Measurements from ENCODE around the gene ZNF554. TPM values are rescaled to one million over a fixed set of nuclear protein-coding genes. Genes with fewer than 3 reads are reported as not detected.

Gene ZNF554
- total RNA-seq, 1 donor from 2014 or later = 12.6 TPM

DNA sequence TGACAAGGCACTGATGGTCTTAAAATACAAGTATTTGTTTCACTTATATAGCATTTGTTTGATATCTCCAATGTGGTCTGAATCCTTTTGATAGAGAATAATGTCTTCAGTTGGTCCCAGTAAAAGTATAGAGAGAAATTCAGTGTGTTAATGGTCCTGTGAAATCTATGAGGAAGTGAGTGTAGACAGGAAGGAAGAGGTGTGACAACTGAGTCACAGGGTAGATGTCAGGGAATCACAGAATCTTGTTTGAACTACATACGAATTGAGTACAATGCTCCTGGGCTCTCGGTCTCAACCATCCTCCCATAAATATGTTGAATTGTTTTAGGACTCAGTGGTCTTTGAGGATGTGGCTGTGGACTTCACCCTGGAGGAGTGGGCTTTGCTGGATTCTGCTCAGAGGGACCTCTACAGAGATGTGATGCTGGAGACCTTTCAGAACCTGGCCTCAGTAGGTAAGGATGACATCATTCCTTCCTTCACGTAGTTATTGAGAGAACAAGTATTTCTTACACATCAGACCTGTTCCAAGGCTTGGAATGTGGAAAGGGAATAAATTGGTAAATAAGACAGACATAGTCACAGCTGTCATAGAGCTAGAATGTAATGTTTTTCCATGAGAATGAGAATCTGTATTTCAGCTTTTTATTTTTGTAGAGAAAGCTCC lies 30.7 kb downstream of the ZNF554 start:
- peaks cover 79% of the 10 kb centered on the region for H3K36me3 Mint-ChIP-seq
- peaks cover 61% of the 10 kb centered on the region for H3K9me3 Mint-ChIP-seq
- no peak overlapping the region for H3K27ac Mint-ChIP-seq
- DNase-seq (ENCODE audit: low spot score in 2 of 2, unreplicated experiment in 2 of 2) = no peak
- TF ChIP-seq, protein P1, sequence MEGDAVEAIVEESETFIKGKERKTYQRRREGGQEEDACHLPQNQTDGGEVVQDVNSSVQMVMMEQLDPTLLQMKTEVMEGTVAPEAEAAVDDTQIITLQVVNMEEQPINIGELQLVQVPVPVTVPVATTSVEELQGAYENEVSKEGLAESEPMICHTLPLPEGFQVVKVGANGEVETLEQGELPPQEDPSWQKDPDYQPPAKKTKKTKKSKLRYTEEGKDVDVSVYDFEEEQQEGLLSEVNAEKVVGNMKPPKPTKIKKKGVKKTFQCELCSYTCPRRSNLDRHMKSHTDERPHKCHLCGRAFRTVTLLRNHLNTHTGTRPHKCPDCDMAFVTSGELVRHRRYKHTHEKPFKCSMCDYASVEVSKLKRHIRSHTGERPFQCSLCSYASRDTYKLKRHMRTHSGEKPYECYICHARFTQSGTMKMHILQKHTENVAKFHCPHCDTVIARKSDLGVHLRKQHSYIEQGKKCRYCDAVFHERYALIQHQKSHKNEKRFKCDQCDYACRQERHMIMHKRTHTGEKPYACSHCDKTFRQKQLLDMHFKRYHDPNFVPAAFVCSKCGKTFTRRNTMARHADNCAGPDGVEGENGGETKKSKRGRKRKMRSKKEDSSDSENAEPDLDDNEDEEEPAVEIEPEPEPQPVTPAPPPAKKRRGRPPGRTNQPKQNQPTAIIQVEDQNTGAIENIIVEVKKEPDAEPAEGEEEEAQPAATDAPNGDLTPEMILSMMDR (IDR thresholded peaks at IDR 0.05; ENCODE audit: unreplicated experiment) = no peak
- no peak overlapping the region for H3K4me3 Mint-ChIP-seq
- H3K4me1 Mint-ChIP-seq = no peaks in the 10 kb centered on the region
- H3K27me3 Mint-ChIP-seq (ENCODE audit: low read depth) = no peaks in the 10 kb centered on the region

DNA sequence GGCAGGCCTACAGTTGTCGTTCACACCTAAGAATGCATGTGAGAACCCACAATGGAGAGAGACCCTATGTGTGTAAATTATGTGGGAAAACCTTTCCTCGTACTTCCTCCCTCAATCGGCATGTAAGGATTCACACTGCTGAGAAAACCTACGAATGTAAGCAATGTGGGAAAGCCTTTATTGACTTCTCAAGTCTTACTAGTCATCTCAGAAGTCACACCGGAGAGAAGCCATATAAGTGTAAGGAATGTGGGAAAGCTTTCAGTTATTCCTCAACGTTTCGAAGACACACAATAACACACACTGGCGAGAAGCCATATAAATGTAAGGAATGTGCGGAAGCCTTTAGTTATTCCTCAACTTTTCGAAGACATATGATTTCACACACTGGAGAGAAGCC lies 32.9 kb downstream of the ZNF554 start:
- TF ChIP-seq, protein P1 (IDR thresholded peaks at IDR 0.05; ENCODE audit: unreplicated experiment) = no peak
- Mint-ChIP-seq H3K4me3 (no peak overlapping the region), H3K27me3 (ENCODE audit: low read depth) (no peaks in the 10 kb centered on the region), H3K9me3 (peaks cover 61% of the 10 kb centered on the region), H3K36me3 (peaks cover 75% of the 10 kb centered on the region), H3K27ac (no peak overlapping the region), H3K4me1 (no peaks in the 10 kb centered on the region)
- DNase-seq (ENCODE audit: low spot score in 2 of 2, unreplicated experiment in 2 of 2) = no peak

DNA sequence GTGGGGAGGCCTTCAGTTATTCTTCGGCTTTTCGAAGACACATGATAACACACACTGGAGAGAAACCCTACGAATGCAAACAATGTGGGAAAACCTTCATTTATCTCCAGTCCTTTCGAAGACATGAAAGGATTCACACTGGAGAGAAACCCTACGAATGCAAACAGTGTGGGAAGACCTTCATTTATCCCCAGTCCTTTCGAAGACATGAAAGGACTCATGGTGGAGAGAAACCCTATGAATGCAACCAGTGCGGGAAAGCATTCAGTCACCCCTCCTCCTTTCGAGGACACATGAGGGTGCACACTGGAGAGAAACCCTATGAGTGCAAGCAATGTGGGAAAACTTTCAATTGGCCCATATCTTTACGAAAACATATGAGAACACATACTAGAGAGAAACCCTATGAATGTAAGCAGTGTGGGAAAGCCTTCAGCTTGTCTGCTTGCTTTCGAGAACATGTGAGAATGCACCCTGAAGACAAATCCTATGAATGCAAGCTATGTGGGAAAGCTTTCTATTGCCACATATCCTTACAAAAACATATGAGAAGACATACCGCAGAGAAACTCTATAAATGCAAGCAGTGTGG lies 33.4 kb downstream of the ZNF554 start:
- Mint-ChIP-seq H3K4me1 (no peaks in the 10 kb centered on the region), H3K36me3 (peaks cover 78% of the 10 kb centered on the region), H3K27ac (no peak overlapping the region), H3K9me3 (peaks cover 61% of the 10 kb centered on the region), H3K4me3 (no peak overlapping the region), H3K27me3 (ENCODE audit: low read depth) (no peaks in the 10 kb centered on the region)
- DNase-seq (ENCODE audit: low spot score in 2 of 2, unreplicated experiment in 2 of 2) = no peak
- TF ChIP-seq, protein P1 (IDR thresholded peaks at IDR 0.05; ENCODE audit: unreplicated experiment) = no peak

DNA sequence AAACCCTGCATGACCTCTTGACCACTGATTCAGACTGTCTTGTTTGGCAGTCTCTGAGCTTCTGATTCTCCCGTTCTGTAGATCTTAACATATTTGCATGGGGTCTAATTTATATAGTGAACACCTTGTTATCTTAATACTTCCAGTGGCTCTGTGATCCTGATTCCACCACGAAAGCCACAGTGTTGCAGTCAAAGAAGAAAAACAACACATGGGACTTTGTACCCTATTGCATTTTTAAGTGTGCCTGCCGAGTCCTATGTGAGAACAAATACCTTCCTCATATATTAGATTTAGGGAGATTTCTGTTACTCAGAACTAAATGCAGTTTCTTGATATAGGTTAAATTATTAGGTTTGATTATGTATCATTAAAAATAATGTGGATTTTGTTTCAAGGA lies 35.2 kb downstream of the ZNF554 start:
- TF ChIP-seq, protein P1 (IDR thresholded peaks at IDR 0.05; ENCODE audit: unreplicated experiment) = no peak
- no peaks in the 10 kb centered on the region for H3K27me3 Mint-ChIP-seq (ENCODE audit: low read depth)
- H3K4me1 Mint-ChIP-seq = no peaks in the 10 kb centered on the region
- H3K36me3 Mint-ChIP-seq = peaks cover 83% of the 10 kb centered on the region
- no peak overlapping the region for H3K27ac Mint-ChIP-seq
- no peak overlapping the region for H3K4me3 Mint-ChIP-seq
- H3K9me3 Mint-ChIP-seq = peaks cover 67% of the 10 kb centered on the region
- no peak for DNase-seq (ENCODE audit: low spot score in 2 of 2, unreplicated experiment in 2 of 2)

DNA sequence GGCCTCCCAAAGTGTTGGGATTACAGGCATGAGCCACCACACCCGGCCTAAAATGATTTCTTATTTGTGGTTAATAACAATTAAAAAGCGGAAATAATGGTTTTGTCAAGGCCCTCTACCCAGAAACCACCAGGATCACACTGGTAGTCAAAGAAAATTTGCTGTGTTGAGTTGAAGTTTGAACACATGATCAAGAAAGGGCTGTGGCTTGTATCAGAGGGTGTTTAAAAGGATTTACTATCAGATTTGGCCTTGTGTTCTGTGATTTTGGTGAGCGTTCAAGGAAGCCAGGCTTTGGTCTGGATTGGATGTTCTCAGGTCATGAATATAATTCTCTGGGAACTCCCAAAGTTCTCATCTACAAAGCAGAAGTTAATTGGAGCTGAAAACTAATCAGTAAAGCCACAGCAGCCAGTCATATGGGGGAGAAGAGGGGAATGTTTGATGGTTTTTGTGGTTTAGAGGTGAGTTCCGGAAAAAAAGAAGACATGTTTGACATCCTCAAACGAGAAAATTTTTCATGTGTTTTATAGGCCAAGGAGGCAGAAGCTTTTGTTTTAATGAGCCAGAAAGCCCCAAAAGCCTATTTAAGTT lies 36.9 kb downstream of the ZNF554 start:
- Mint-ChIP-seq H3K4me1 (no peaks in the 10 kb centered on the region), H3K36me3 (peaks cover 72% of the 10 kb centered on the region), H3K9me3 (peaks cover 59% of the 10 kb centered on the region), H3K4me3 (no peak overlapping the region), H3K27me3 (ENCODE audit: low read depth) (no peaks in the 10 kb centered on the region), H3K27ac (no peak overlapping the region)
- no peak for DNase-seq (ENCODE audit: low spot score in 2 of 2, unreplicated experiment in 2 of 2)
- TF ChIP-seq, protein P1 (IDR thresholded peaks at IDR 0.05; ENCODE audit: unreplicated experiment) = no peak
